Type B pancreatic cell (in vitro differentiated cells): ENCODE data around the gene IGF1R. TPM values are rescaled to one million over a fixed set of nuclear protein-coding genes. Genes with fewer than 3 reads are reported as not detected.

Experiments used
- DNase-seq: peaks from one replicate; pipeline ENCODE4 v3.0.0; 2021; ENCODE audit warnings: mixed read lengths; ENCODE audit not compliant: unreplicated experiment; ENCODE audit errors: extremely low spot score
- H3K27ac Mint-ChIP-seq: 2 replicates; pipeline ENCODE4 v1.8.0; 2021; ENCODE audit warnings: mild to moderate bottlenecking, mixed read lengths
- H3K27me3 Mint-ChIP-seq: 2 replicates; pipeline ENCODE4 v1.8.0; 2021; ENCODE audit warnings: mixed read lengths
- H3K36me3 Mint-ChIP-seq: 2 replicates; pipeline ENCODE4 v1.8.0; 2021; ENCODE audit warnings: mixed read lengths
- H3K4me1 Mint-ChIP-seq: one replicate; pipeline ENCODE4 v1.8.0; 2021; ENCODE audit warnings: mixed read lengths; ENCODE audit not compliant: unreplicated experiment
- H3K4me3 Mint-ChIP-seq: 2 replicates; pipeline ENCODE4 v1.8.0; 2021; ENCODE audit warnings: mild to moderate bottlenecking, mixed read lengths
- H3K9me3 Mint-ChIP-seq: 2 replicates; pipeline ENCODE4 v1.8.0; 2021; ENCODE audit warnings: mixed read lengths
- total RNA-seq: library from RNA; stranded (reverse); gene quantifications from 2 replicates; pipeline ENCODE4 v1.2.1, GENCODE V29; 2021; ENCODE audit warnings: low replicate concordance
- TF ChIP-seq, protein P1 (sequence below): fragments of 200-600 bp; sonication (generic); conservative IDR thresholded peaks from 2 replicates; pipeline ENCODE4 v1.5.0; 2021; ENCODE audit warnings: antibody characterized with exemption, mild to moderate bottlenecking

Gene IGF1R
- total RNA-seq, 1 donor from 2014 or later, result 87.1 TPM

GRCh38 chr15:98905963-98906711, 257.8 kb downstream of the IGF1R start:
- peaks cover 26% of the 10 kb centered on the region for H3K4me1 Mint-ChIP-seq
- H3K36me3 Mint-ChIP-seq, result peaks cover 12% of the 10 kb centered on the region
- peak overlapping the region; percentile 58 for H3K27ac Mint-ChIP-seq
- H3K4me3 Mint-ChIP-seq, result no peak overlapping the region
- no peaks in the 10 kb centered on the region for H3K9me3 Mint-ChIP-seq
- H3K27me3 Mint-ChIP-seq, result no peaks in the 10 kb centered on the region
- DNase-seq, result no peak
- TF ChIP-seq, protein P1, sequence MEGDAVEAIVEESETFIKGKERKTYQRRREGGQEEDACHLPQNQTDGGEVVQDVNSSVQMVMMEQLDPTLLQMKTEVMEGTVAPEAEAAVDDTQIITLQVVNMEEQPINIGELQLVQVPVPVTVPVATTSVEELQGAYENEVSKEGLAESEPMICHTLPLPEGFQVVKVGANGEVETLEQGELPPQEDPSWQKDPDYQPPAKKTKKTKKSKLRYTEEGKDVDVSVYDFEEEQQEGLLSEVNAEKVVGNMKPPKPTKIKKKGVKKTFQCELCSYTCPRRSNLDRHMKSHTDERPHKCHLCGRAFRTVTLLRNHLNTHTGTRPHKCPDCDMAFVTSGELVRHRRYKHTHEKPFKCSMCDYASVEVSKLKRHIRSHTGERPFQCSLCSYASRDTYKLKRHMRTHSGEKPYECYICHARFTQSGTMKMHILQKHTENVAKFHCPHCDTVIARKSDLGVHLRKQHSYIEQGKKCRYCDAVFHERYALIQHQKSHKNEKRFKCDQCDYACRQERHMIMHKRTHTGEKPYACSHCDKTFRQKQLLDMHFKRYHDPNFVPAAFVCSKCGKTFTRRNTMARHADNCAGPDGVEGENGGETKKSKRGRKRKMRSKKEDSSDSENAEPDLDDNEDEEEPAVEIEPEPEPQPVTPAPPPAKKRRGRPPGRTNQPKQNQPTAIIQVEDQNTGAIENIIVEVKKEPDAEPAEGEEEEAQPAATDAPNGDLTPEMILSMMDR, result no peak

GRCh38 chr15:98906712-98907083, 258.4 kb downstream of the IGF1R start:
- Mint-ChIP-seq H3K4me3 (no peak overlapping the region), H3K27ac (peak overlapping the region; percentile 58), H3K9me3 (no peaks in the 10 kb centered on the region), H3K36me3 (peaks cover 13% of the 10 kb centered on the region), H3K27me3 (no peaks in the 10 kb centered on the region), H3K4me1 (peaks cover 21% of the 10 kb centered on the region)
- TF ChIP-seq, protein P1, result no peak
- DNase-seq, result no peak

GRCh38 chr15:98907927-98908471, 259.7 kb downstream of the IGF1R start:
- Mint-ChIP-seq H3K4me3 (no peak overlapping the region), H3K27ac (no peak overlapping the region), H3K9me3 (no peaks in the 10 kb centered on the region), H3K27me3 (no peaks in the 10 kb centered on the region), H3K4me1 (peaks cover 20% of the 10 kb centered on the region), H3K36me3 (peaks cover 21% of the 10 kb centered on the region)
- TF ChIP-seq, protein P1, result no peak
- DNase-seq, result no peak

DNA sequence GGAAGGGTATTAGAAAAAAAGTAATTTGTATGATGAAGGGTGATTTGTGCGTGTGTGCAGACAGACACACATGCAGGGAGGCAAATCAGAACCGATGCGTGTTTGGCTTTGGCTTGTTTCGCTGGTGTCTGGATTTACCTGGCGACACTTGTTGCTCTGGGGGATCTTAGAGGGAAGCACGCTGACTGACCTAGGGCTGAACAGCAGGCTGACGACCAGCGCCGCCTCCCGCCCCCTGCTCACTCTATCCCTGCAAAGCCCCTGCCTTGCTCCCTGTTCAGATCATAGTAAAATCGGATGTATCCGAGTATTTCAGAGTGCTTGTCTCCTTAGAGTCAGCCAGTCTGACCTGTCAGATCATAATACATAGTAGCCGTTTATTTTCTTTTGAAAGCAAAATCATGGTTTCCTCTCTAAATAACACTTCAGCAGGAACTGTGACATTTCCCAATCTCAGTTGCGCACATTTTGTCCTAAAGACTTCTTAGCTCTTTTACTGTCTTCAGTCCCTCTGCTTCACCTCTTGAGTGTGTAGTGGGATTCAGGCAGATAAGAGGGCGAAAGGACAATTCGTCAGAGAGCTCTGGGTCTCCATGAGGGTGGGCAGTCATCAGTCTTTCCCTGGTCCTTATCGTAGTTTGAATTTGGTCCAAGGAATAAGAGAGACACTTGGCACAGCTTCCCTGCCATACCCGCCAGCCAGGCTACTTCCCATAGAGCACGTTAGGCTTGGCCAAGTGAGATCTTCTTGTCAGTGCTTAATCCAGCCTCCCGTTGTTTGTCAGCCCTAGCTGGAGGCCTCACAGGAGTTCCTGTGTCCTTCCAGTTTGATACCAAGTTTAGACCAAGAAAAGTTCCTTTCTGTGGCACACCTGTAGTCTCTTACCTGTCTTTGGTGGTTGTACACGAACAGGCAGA, 261.9 kb downstream of the IGF1R start:
- H3K9me3 Mint-ChIP-seq, result no peaks in the 10 kb centered on the region
- no peak for DNase-seq
- peaks cover 14% of the 10 kb centered on the region for H3K4me1 Mint-ChIP-seq
- no peak overlapping the region for H3K27ac Mint-ChIP-seq
- TF ChIP-seq, protein P1, result no peak
- H3K27me3 Mint-ChIP-seq, result no peaks in the 10 kb centered on the region
- H3K36me3 Mint-ChIP-seq, result peaks cover 23% of the 10 kb centered on the region
- no peak overlapping the region for H3K4me3 Mint-ChIP-seq

- TF ChIP-seq, protein P1, result no peak
- Mint-ChIP-seq H3K27me3 (no peaks in the 10 kb centered on the region), H3K9me3 (no peaks in the 10 kb centered on the region), H3K4me3 (no peak overlapping the region), H3K4me1 (peaks cover 10% of the 10 kb centered on the region), H3K36me3 (peaks cover 33% of the 10 kb centered on the region), H3K27ac (peak overlapping the region; percentile 92)
- no peak for DNase-seq
Observed at GRCh38 chr15:98914626-98915025, 266.3 kb downstream of the IGF1R start.
